GM12872 (cell line): ENCODE results near the gene ACSS1.

Experiments used
- CTCF ChIP-seq: IDR thresholded peaks from 3 replicates; pipeline ENCODE4 v1.5.1; 2011; ENCODE audit warnings: low read depth, mild to moderate bottlenecking, low read length, moderate library complexity; ENCODE audit not compliant: insufficient read depth

ACSS1 gene

GRCh38 chr20:25061821-25062530, 4.0 kb upstream of the ACSS1 start:
- TF ChIP-seq CTCF: no peak

- no peak for TF ChIP-seq CTCF
These were observed 3.3 kb upstream of the ACSS1 start for GRCh38 chr20:25061103-25061799.

GRCh38 chr20:25059866-25060465, 2.0 kb upstream of the ACSS1 start:
- TF ChIP-seq CTCF: no peak

- no peak for TF ChIP-seq CTCF
These were observed 1.2 kb upstream of the ACSS1 start for GRCh38 chr20:25058847-25059810.

GRCh38 chr20:25057234-25058050, 497 bp downstream of the ACSS1 start:
- TF ChIP-seq CTCF: no peak

GRCh38 chr20:25056690-25057233, 1.2 kb downstream of the ACSS1 start:
- TF ChIP-seq CTCF: no peak
